ENCODE data around the gene AP3S2.
"Not testable (repeated sequence)": the region's sequence is repeated elsewhere in the genome, so short reads cannot be mapped to it uniquely, and the experiment has no call there.

Gene AP3S2

DNA sequence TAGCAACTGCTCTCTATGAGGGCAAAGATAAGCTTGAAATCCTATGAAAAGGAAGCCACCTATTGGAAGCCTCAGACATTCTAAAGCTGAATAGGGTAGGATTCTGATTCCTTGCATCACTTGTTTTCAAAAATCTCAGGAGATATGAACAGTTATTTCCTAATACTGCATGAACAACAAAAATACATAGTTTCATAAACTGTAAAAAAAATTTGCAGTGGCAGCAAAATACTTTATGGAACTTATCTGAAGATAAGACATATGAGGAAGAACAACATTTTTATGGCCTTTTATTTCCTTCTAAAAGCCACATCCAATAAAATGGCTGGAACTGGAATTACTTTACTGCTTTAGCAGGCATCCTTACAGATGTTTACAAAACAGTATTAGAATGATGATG lies 29.9 kb downstream of the AP3S2 start:
- no peak for DNase-seq

DNA sequence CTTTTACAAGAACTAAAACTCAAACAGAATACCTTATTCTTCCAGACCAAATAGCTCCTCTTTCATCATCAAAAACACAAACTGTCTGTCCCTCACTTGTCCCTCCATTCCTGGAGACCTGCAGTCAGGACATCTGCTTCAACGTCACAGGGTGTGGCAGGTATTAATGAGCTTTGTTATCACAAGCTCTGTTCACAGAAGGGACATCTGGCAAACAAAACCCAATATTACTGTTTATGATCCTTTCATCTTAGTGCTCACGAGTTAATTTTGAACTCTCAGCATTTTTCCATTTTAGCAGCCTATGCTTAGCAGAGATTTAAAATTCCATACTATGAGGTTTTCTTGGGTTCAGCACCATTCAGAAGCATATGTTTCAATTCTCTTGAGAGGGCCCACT lies 32.9 kb downstream of the AP3S2 start:
- no peak for DNase-seq

DNA sequence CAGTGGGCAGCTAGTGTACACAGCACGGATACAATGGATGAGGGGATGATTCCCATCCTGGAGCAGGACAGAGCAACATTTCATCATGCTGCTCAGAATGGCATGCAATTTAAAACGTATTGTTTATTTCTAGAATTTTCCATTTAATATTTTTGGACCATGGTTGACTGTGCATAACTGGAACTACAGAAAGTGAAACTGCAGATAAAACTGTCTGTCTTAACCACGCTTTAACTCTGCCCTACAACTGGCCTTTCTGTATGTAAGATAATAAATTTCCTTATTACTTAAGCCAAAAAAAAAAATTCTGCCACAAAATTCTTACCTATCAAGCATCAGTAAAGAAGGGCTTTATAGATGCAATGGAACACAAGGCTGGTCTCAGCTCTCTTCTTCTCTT lies 33.4 kb downstream of the AP3S2 start:
- no peak for DNase-seq

DNA sequence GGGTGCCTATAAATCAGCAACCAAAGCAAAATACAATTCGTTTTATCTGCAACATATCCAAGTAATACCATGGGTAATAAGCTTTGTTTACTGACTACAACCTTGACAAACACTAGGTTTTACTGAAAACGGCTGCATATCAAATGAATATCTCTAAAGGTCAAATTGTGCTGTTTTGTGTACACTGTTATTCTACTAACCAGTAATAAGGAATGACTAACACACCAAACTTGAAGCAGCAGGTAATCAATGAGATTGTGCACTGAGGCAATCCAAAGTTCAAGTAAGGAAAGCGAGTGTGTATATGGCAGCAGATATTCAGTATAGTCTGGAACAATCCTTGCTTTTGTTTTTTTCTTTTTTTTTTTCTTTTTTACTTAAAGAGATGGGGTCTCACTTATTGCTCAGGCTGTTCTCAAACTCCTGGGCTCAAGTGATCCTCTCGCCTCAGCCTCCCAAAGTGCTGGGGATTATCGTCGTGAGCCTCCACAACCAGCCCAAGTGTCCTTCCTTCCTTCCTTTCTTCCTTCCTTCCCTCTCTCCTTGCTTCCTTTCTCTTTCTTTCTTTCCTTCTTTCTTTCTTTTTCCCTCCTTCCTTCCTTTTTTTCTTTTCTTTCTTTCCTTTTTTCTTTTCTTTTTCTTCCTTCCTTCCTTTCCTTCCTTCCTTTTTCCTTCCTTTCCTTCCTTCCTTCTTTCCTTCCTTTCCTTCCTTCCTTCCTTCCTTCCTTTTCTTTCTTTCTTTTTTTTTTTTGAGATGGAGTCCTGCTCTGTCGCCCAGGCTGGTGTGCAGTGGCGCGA lies 34.9 kb downstream of the AP3S2 start:
- no peak for DNase-seq

DNA sequence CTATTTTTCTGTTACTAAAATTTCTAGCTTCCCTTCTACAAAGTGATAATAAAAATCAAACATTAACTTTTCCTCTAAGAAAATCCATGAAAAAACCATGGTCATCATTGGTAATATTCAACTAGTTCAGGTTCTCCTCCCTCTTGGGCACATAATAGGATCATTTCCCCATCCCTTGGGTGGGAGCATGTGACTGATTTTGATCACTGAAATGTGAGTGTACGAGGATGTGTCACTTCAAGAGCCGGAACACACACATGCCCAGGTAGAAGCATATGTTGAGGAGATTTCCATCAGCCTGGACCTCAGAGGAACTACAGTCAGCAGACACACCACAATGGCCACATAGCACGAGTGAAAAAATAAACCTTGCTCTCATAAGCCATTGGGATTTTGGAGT lies 36.1 kb downstream of the AP3S2 start:
- peak; percentile 54 for DNase-seq

DNA sequence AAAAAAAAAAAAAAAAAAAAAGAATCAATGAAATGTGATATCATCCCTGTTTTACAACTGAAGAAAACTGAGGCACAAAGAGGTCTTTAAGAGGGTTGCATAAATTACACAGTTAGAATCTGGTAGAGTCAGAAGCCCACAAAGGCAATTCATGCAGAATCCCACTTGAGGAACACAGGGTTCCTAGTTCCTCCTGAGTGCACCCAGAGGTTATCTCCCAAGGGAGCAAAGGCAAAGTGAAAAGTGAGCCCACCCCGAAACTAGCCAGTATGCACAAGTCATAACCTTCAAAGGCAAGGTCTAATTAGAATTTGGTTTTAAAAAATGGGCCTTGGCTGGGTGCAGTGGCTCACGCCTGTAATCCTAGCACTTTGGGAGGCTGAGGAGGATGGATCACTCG lies 37.8 kb downstream of the AP3S2 start:
- no peak for DNase-seq

DNA sequence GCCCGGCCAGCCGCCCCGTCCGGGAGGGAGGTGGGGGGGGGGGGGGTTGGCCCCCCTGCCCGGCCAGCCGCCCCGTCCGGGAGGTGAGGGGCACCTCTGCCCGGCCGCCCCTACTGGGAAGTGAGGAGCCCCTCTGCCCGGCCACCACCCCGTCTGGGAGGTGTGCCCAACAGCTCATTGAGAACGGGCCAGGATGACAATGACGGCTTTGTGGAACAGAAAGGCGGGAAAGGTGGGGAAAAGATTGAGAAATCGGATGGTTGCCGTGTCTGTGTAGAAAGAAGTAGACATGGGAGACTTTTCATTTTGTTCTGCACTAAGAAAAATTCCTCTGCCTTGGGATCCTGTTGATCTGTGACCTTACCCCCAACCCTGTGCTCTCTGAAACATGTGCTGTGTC lies 38.9 kb downstream of the AP3S2 start:
- DNase-seq, result not testable (repeated sequence)

DNA sequence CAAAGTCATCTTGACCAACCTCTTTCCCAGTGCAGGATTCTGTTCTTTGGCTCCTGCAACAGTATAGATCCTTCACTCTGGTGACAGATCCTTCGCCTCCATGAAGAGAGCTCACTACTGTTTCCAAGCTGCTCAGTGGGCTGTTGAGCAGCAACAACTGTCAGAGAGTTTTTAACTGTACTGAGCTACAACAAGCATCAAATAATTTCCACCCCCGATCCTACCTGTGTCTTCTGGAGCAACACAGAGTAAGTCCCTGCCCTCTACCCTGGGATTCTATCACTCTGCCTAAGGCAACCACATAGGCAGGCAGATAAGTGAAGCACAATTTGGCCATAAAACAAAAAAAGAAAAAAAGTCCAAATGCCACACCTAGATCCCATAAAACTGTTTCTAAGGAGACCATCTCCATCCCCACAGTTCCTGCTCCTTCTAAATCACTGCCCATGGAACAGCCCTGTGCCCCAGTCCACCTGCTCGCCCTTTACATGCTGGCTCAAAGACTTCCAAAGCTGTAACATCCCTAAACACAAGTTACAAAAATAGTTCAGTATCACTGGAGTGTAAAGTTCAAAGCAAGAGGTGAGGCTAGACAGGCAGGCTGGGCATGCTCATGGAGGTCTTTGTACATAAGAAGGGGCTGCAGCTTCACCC lies 41.3 kb downstream of the AP3S2 start:
- DNase-seq, result no peak

DNA sequence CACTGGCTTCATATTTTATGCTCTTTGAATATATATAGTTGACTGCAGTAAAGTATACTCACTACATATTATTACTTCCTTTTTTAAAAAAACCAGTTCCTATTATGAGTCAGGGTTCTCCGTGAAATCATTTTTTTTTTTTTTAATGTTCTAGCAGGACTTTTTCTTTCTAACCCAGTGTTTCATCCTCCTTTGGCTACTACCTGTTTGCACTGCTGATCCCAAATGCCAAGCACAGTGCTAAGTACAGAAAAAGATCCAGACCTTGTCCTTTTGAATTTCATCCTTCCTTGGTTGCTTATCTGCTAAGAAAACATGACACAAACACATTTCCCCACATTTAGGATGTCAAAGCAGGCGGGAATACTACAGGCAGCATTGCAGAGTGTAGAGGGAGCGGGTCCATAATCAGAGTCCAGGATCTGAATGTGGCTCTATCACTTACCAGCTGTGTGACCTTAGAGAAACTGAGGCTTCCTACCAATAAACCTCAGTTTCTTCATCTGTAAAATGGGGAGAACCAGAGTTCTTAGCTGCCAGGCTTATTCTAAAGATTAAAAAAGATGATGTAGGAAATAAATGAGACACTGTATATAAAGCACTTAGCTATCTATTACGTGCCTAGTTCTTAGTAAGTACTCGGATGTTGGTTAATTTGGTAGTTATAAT lies 42.0 kb downstream of the AP3S2 start:
- no peak for DNase-seq

DNA sequence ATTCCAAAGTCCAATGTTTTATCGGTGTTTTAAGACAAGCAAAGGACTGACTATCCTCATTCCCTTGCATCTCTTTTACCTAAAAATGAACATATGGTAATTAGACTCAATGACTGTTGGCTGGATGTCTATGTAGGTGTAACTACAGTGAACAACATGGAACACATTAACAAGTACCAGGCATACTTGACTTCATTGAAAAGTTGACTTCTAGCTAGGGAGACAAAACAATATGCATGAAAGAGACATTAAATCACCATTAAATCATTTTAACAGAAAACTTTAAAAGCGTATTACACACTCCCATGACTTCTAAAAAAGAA lies 44.9 kb downstream of the AP3S2 start:
- no peak for DNase-seq

DNA sequence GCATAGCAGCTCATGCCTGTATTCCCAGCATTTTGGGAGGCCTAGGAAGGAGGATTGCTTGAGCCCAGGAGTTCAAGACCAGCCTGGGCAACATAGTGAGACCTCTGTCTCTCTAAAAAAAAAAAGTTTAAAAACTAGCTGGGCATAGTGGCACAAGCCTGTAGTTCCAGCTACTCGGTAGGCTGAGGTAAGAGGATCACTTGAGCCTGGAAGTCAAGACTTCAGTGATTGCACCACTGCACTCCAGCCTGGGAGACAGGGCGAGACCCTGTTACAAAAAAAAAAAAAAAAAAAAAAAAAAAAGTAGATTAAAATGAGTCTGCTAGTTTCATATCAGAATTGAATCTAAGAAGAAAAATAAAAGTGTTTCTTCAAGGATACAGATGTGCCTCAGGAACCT lies 46.7 kb downstream of the AP3S2 start:
- no peak for DNase-seq

DNA sequence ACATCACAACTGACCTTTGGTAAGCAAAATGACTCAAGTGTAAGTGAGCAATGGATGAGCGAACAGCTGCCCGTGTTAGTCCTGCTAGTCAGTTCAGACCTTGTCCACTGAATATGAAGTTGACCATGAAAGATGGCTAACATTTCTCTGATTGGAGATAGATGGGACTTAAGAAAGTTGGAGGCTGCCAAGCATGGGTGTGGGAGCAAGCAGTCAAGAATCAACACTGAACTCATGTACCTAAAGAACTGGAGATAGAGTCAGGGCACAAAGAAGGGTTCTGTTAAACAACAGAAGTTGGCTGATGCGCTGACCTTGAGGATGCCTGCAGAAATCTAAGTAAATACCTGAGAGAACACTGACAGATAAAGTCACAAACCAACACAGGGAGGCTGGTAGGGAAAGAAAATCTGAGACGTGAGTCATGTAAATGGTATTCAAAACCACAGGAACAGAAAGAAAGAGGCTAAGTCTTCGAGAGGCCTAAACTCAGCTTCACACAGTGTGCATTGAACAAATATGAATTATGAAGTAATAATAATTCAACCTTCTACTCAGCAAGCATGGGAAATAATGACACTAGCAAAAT lies 48.4 kb downstream of the AP3S2 start:
- DNase-seq, result peak; percentile 91

DNA sequence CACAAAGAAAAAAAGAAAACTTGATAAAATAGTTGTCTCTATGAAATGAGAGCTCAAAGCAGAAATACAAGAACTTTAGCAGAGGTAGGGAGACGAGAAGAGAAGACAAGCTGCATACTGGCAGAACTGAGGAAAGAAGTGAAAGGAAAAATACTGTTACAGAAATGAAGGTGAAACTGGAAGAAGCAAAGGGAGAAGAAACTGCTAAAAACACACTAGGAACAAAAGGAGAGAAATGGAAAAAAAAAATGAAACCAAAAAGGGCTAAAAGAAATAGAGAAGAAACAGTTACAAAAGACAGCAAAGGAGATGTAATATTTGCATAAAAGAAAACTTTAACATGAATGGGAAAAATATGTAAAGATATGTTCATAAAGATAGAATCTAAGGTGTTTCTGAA lies 51.8 kb downstream of the AP3S2 start:
- no peak for DNase-seq

DNA sequence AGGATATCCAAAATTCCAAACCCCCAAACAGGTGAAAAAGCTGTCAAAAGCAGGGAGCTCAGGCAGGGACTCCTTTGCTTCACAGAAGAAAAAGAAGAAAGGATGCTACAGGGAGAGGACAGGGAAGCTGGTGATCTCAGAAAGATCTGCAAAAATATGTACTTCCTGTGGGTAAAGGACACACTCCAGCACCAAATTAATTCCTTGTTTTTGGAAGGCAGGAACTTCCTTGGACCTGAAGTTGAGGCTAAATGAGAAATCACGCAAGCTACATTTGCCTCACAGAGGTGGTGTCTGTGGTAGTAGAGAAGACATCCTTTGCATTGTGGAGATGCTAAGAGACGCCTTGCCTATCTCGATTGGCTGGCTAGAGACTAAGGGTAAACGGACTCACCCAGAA lies 52.5 kb downstream of the AP3S2 start:
- DNase-seq, result no peak

DNA sequence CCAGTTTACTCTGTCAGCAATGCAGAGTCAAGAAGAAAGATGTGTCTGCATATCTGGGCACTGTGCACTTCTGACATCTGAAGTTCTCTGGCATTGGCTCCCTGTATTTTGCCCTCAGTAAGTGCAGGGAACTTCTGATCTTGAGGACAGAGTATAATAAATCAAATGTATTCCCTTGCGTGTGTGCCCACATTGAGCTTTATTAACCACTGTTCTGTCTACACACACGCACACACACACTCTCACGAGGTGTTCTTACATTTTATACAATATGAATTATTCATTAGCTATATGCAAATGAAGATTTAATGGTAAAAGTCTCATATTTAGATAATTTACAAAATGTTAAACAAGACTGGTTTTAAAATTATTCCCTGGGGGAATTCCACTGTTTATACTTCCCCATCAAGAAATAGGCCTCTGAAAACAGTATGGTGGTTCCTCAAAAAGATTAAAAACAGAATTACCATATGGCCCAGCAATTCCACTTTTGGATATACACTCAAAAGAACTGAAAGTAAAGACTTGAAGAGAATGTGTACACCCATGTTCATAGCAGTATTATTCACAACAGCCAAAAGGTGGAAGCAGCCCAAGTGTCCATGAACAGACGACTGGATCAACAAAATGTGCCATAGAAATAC lies 54.5 kb downstream of the AP3S2 start:
- DNase-seq, result no peak

DNA sequence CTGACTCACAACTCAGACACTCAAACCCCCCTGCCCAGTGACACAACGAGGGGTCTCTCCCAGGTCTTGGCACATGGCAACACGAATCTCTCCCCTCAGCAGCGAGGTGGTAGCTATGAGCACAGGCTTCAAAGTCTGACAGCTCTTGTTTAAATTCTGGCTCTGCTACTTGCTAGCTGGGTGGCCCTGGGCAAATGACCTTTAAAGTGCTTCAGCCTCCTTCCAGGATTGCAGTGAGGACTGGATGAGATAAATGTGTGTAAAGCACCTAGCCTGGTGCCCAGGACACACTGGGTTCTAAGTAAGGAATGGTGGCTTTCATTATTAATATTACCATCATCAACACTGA lies 56.0 kb downstream of the AP3S2 start:
- DNase-seq, result no peak

DNA sequence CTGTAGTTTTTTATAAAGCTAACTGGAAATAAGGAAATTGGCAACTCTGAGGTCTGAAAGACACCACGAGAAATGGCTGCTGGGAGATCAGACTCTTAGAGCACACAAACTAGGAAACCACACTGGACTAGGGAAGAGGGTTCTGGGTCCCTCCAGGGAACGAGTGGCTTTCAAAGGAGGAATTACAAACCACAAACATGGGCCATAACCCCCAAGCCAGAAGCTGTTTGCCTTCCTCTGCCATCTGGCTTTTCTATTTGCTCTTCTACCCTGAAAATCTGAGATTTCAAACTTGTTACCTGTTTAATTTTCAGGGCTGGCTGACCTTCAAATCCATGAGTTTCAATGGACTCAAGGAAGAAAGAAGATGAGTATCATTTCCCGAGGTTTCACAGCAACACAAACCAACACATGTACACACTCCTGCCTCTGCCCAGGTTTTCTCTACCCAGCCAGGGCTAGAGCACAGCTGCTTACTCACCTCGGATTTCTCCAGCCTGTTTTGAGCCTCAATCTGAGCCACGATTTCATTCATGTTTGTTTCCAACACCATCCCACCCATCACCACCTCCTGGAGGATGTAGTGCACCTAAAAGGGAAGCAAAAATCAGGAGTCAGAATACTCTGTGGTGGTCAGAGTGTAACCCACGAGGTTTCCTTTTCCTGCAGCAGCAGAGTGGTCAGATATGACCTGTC lies 56.5 kb downstream of the AP3S2 start:
- DNase-seq, result peak; percentile 15

DNA sequence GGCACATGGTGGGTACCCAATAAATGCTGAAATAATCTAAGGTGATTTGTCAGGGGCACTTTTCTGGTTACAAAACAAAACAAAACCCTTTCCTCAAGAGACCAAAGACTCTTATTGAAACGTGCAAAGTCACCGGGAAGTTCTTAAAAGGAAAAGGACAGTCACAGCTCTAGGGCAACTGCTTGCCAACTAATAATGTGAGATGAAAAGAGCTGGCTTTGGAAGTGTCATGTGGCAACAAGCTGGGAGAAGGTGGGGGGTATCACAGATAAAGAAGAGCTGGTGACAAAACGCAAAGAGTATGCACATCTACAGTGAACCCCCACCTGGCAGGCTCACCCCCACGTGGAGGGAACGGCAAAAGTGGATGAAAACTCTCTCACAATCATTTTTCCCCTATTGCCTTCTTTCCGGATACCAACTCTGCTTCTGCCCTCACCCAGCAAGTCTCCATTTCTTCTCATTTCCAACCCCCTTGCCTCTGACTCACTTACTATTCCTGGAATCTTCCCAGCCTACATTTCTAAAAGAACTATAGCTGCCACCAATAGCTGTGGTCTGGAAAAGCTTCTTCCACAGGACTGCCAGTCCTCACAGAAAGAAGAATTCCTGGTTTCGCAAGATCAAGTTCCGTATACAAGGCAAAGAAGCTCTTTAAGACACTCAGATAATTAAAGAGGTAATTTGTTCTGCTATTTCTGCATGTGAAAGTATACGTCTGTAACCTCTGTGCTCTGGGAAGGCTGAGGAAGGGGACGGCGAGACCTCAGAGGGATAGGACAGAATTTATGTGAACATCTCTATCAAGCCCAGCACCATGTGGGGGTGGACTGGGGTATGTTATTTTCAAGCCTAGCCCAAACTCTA lies 57.3 kb downstream of the AP3S2 start:
- DNase-seq, result peak; percentile 91

DNA sequence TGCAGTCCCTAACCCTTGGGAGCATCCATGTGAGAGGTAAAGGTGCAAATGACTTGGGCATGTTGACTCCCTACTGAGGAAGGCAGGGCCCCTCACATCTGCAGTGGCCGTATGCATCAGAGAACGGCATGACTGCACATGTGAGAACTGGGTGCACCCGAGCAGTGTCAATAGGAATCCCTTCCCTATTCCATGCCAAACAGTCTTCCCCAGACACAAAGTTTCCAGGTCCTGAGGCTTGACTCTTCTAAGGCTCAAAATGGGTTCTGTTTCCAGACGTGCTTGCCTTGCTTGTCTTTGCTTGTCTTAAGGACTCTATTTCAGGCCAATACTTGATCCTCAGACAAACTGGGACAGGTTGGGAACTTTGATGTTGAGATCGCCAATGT lies 58.6 kb downstream of the AP3S2 start:
- no peak for DNase-seq

DNA sequence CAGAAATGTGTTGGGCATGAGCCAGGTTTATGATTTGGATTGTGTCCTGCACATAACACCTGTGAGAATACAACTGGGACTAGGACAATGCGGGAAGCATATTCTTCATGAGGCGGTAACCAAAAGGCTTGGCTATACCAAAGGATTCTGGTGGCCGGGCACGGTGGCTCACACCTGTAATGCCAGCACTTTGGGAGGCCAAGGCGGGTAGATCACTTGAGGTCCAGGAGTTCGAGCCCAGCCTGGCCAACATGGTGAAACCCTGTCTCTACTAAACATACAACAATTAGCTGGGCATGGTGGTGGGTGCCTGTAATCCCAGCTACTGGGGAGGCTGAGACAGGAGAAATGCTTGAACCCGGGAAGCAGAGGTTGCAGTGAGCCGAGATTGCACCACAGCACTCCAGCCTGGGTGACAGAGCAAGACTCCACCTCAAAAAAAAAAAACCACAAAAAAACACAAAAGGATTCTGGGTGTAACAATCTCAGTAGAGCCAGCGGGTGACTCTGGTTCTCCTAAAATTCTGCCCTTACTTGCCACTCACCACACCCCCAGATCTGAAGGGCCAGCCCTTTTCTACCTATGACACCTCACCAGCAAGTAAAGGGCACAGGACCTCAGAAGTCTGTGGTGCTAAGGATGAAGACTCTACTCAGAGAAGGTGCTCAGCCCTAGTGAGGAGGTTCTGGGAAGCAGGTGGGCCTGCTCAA lies 59.2 kb downstream of the AP3S2 start:
- DNase-seq, result not testable (repeated sequence)

DNA sequence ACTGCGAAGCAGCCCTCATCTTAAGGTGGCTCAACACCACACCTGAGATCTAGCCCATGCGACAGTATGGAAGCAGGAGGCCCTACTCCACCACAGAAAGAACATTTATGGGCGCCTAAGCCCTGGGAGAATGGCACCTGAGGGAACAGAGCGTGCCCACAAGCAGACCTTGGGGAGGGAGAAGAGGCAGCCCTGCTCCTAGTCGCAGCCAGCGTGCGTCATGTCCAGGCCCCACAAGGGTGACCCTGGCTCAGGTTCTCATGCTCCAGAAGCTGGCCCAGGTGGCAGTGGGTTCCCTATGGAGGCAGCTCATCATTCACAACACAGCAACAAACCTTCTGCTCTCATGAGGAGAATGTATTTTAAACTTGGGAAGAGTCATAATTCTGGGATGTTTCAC lies 59.8 kb downstream of the AP3S2 start:
- no peak for DNase-seq

Measured in kidney glomerular epithelial cell (primary cell).